Right lobe of liver (tissue), 6 donors: ENCODE data around the gene GALNT14. TPM values are rescaled to one million over a fixed set of nuclear protein-coding genes. Genes with fewer than 3 reads are reported as not detected.

ENCODE experiments used
- ATAC-seq, 4 donors: fragments of 200-7000 bp; cut with Tn5 transposase; one replicate each; pipeline ENCODE4 v1.9.1; 2020; ENCODE audit warnings: mild to moderate bottlenecking in 4 of 4, moderate library complexity in 4 of 4
- DNase-seq, 3 donors: peaks; one replicate each; pipeline ENCODE4 v3.0.0-alpha.2; 2020
- H3K27ac ChIP-seq, 3 donors: fragments of 200-600 bp; one replicate each; pipeline ENCODE4 v1.8.0; 2022
- H3K27me3 ChIP-seq, 2 donors: fragments of 200-600 bp; one replicate each; pipeline ENCODE4 v1.8.0; 2022
- H3K36me3 ChIP-seq, 4 donors: fragments of 200-600 bp; sonication (generic) in 1 of 4; one replicate each; pipeline versions ENCODE4 v1.5.1 to v1.8.0; 2017 to 2022; ENCODE audit warnings: control low read depth in 1 of 4
- H3K4me1 ChIP-seq, 4 donors: fragments of 200-600 bp; sonication (generic) in 1 of 4; one replicate each; pipeline versions ENCODE4 v1.5.1 to v1.8.0; 2017 to 2022; ENCODE audit warnings: control low read depth in 1 of 4
- H3K4me3 ChIP-seq, 3 donors: fragments of 200-600 bp; one replicate each; pipeline ENCODE4 v1.8.0; 2022
- H3K9me3 ChIP-seq, 4 donors: fragments of 200-600 bp; sonication (generic) in 1 of 4; one replicate each; pipeline versions ENCODE4 v1.5.1 to v1.8.0; 2017 to 2022; ENCODE audit warnings: control low read depth in 1 of 4
- CTCF ChIP-seq, 4 donors: fragments of 200-600 bp in 3 of 4; fragments of 450-650 bp in 1 of 4; IDR thresholded peaks; one replicate each; pipeline versions ENCODE4 v1.5.1 to v1.8.0; 2016 to 2022; ENCODE audit warnings: antibody characterized with exemption in 4 of 4, mild to moderate bottlenecking in 2 of 4
- POLR2A ChIP-seq: fragments of 450-650 bp; IDR thresholded peaks from one replicate; pipeline ENCODE4 v1.6.1; 2017; ENCODE audit warnings: antibody characterized with exemption, mild to moderate bottlenecking
- WGBS: methylation state at CpG from one replicate; pipeline ENCODE4 v1.1.6; 2018; ENCODE audit warnings: low coverage, low lambda C conversion rate; ENCODE audit not compliant: insufficient coverage; ENCODE audit errors: missing lambda C conversion rate; 5-methylcytosine and 5-hydroxymethylcytosine counted together
- intact Hi-C, 2 donors: fragments of 100-400 bp; cut with DNase I; formaldehyde crosslinking; loops; one replicate each; pipeline versions ENCODE4 v1.11.2 to v1.14.1; 2022
- total RNA-seq, 6 experiments: library from RNA; depleted of rRNA in 2 of 6; stranded (reverse); fragments of >200 nt in 2 of 6; fragmentation: NEBNext Ultra II Directional in 3 of 6; extraction: Animal tissue kit (Norgen Biotek cat#: 25700) in 3 of 6; gene quantifications; one replicate each; pipeline versions ENCODE4 v1.1.0 to v1.2.4, GENCODE V29; 2016 to 2023
- donor health status: DM: no; HTN: yes; CAD: no.
- donor health status: DM: no; HTN: no; CAD: no.
- donor health status: DM: no; HTN: no; CAD: no.
- donor health status: DM: no; HTN: yes; CAD: no.
- donor health status: DM: no; HTN: yes; CAD: no.

Gene GALNT14
- total RNA-seq, 6 experiments from 2014 or later = 0.37 to 2.8 (median 1.0) TPM

GRCh38 chr2:30955516-30956132 lies 182.6 kb downstream of the GALNT14 start:
- ATAC-seq (no peak), DNase-seq (no peak)
- Histone ChIP-seq H3K27ac (no peak overlapping the region), H3K4me3 (no peak overlapping the region), H3K27me3 (no peaks in the 10 kb centered on the region), H3K4me1 (no peaks in the 10 kb centered on the region), H3K36me3 (no peaks in the 10 kb centered on the region), H3K9me3 (no peaks in the 10 kb centered on the region)
- intact Hi-C loops = no loop called here
- WGBS = 70% methylated on average over 2 of the region's 17 CpGs
- no peak for TF ChIP-seq POLR2A
- no peak for TF ChIP-seq CTCF (IDR thresholded peaks at IDR 0.05)

- Histone ChIP-seq H3K9me3 (no peaks in the 10 kb centered on the region), H3K4me1 (no peaks in the 10 kb centered on the region), H3K36me3 (no peaks in the 10 kb centered on the region), H3K4me3 (no peak overlapping the region), H3K27ac (no peak overlapping the region), H3K27me3 (no peaks in the 10 kb centered on the region)
- WGBS = 69% methylated on average over 2 of the region's 2 CpGs
- DNase-seq (no peak), ATAC-seq (peak in 2 of 4 donors; percentile 32 to 36)
- intact Hi-C loops = no loop called here
- TF ChIP-seq POLR2A = no peak
- TF ChIP-seq CTCF (IDR thresholded peaks at IDR 0.05) = no peak
Measured at GRCh38 chr2:30950339-30950738, 187.9 kb downstream of the GALNT14 start.

GRCh38 chr2:30949435-30949834 lies 188.8 kb downstream of the GALNT14 start:
- intact Hi-C loops = no loop called here
- no peaks in the 10 kb centered on the region for H3K27me3 ChIP-seq
- no peak for ATAC-seq
- H3K36me3 ChIP-seq = no peaks in the 10 kb centered on the region
- no peak for DNase-seq
- TF ChIP-seq POLR2A (no peak), CTCF (IDR thresholded peaks at IDR 0.05) (no peak)
- H3K4me3 ChIP-seq = no peak overlapping the region
- 63% methylated on average over 4 of the region's 4 CpGs for WGBS
- H3K27ac ChIP-seq = no peak overlapping the region
- H3K4me1 ChIP-seq = no peaks in the 10 kb centered on the region
- H3K9me3 ChIP-seq = no peaks in the 10 kb centered on the region

GRCh38 chr2:30948857-30949256 lies 189.4 kb downstream of the GALNT14 start:
- no peak overlapping the region for H3K27ac ChIP-seq
- no peaks in the 10 kb centered on the region for H3K9me3 ChIP-seq
- ATAC-seq = no peak
- H3K4me3 ChIP-seq = no peak overlapping the region
- WGBS = no CpG with 5 or more reads among the region's 2 CpGs
- H3K4me1 ChIP-seq = no peaks in the 10 kb centered on the region
- TF ChIP-seq POLR2A = no peak
- TF ChIP-seq CTCF (IDR thresholded peaks at IDR 0.05) = no peak
- intact Hi-C loops = no loop called here
- H3K27me3 ChIP-seq = no peaks in the 10 kb centered on the region
- no peaks in the 10 kb centered on the region for H3K36me3 ChIP-seq
- no peak for DNase-seq

GRCh38 chr2:30948130-30948529 lies 190.1 kb downstream of the GALNT14 start:
- TF ChIP-seq POLR2A (no peak), CTCF (IDR thresholded peaks at IDR 0.05) (no peak)
- no peaks in the 10 kb centered on the region for H3K9me3 ChIP-seq
- H3K27me3 ChIP-seq = no peaks in the 10 kb centered on the region
- H3K4me3 ChIP-seq = no peak overlapping the region
- no peaks in the 10 kb centered on the region for H3K4me1 ChIP-seq
- intact Hi-C loops = no loop called here
- H3K27ac ChIP-seq = no peak overlapping the region
- H3K36me3 ChIP-seq = no peaks in the 10 kb centered on the region
- no peak for DNase-seq
- 33% methylated on average over 1 of the region's 1 CpG for WGBS
- no peak for ATAC-seq
